H9 (cell line): ENCODE results near the gene HMX1. TPM values are rescaled to one million over a fixed set of nuclear protein-coding genes. Genes with fewer than 3 reads are reported as not detected.
A peak's percentile ranks its signal among the peaks of the same experiment; 100 is the strongest.

Experiments
- DNase-seq: peaks from one replicate; pipeline ENCODE4 v3.0.0-alpha.2; 2017
- H2AFZ ChIP-seq: one replicate; pipeline ENCODE4 v1.6.1; 2013; ENCODE audit warnings: mild to moderate bottlenecking, low read length, control low read depth, moderate library complexity
- H2AK5ac ChIP-seq: 2 replicates; pipeline ENCODE4 v1.6.1; 2013; ENCODE audit warnings: low read length, control low read depth, mixed read lengths; ENCODE audit not compliant: insufficient read length
- H2BK120ac ChIP-seq: one replicate; pipeline ENCODE4 v1.6.1; 2013; ENCODE audit warnings: low read depth, mild to moderate bottlenecking, low read length, control low read depth, inconsistent platforms; ENCODE audit not compliant: poor library complexity, severe bottlenecking
- H2BK12ac ChIP-seq: 2 replicates; pipeline ENCODE4 v1.6.1; 2013; ENCODE audit warnings: low read length, control low read depth, mixed read lengths, low read depth; ENCODE audit not compliant: insufficient read length
- H2BK15ac ChIP-seq: 2 replicates; pipeline ENCODE4 v1.6.1; 2013; ENCODE audit warnings: low read depth, low read length, control low read depth
- H2BK20ac ChIP-seq: one replicate; pipeline ENCODE4 v1.6.1; 2013; ENCODE audit warnings: low read depth, mild to moderate bottlenecking, low read length, control low read depth, inconsistent platforms; ENCODE audit not compliant: poor library complexity, severe bottlenecking
- H2BK5ac ChIP-seq: 2 replicates; pipeline ENCODE4 v1.6.1; 2013; ENCODE audit warnings: low read length, control low read depth, mixed read lengths; ENCODE audit not compliant: insufficient read length
- H3K14ac ChIP-seq: 2 replicates; pipeline ENCODE4 v1.6.1; 2013; ENCODE audit warnings: low read length, control low read depth; ENCODE audit not compliant: insufficient read depth
- H3K18ac ChIP-seq: 2 replicates; pipeline ENCODE4 v1.6.1; 2013; ENCODE audit warnings: low read depth, mild to moderate bottlenecking, mixed read lengths, low read length, control low read depth; ENCODE audit not compliant: insufficient read length
- H3K23ac ChIP-seq: 2 replicates; pipeline ENCODE4 v1.6.1; 2013; ENCODE audit warnings: low read length, control low read depth, mixed read lengths, low read depth; ENCODE audit not compliant: insufficient read length
- H3K23me2 ChIP-seq: 2 replicates; pipeline ENCODE4 v1.6.1; 2013; ENCODE audit warnings: low read depth, mild to moderate bottlenecking, mixed read lengths, low read length, control low read depth; ENCODE audit not compliant: insufficient read length, poor library complexity, severe bottlenecking
- H3K27ac ChIP-seq: 2 replicates; pipeline ENCODE4 v1.5.1; 2013; ENCODE audit warnings: low read length, control low read depth, mixed read lengths, low read depth; ENCODE audit not compliant: insufficient read length
- H3K27me3 ChIP-seq: 2 replicates; pipeline ENCODE4 v1.6.1; 2013; ENCODE audit warnings: low read length, control low read depth, inconsistent platforms; ENCODE audit not compliant: insufficient read depth
- H3K4ac ChIP-seq: 2 replicates; pipeline ENCODE4 v1.6.1; 2013; ENCODE audit warnings: low read depth, mild to moderate bottlenecking, control low read depth, inconsistent platforms, low read length, moderate library complexity
- H3K4me1 ChIP-seq: 2 replicates; pipeline ENCODE4 v1.6.1; 2013; ENCODE audit warnings: low read length, control low read depth, inconsistent platforms; ENCODE audit not compliant: insufficient read depth
- H3K4me2 ChIP-seq: 2 replicates; pipeline ENCODE4 v1.6.1; 2013; ENCODE audit warnings: low read length, control low read depth, mixed read lengths; ENCODE audit not compliant: insufficient read length, insufficient read depth
- H3K56ac ChIP-seq: 2 replicates; pipeline ENCODE4 v1.6.1; 2013; ENCODE audit warnings: low read depth, mild to moderate bottlenecking, mixed read lengths, low read length, control low read depth; ENCODE audit not compliant: insufficient read length
- H3K79me1 ChIP-seq: 2 replicates; pipeline ENCODE4 v1.6.1; 2013; ENCODE audit warnings: low read depth, mild to moderate bottlenecking, moderate library complexity, low read length, control low read depth, inconsistent platforms; ENCODE audit not compliant: insufficient read depth, poor library complexity, severe bottlenecking
- H3K79me2 ChIP-seq: 2 replicates; pipeline ENCODE4 v1.6.1; 2013; ENCODE audit warnings: low read length, control low read depth, inconsistent platforms; ENCODE audit not compliant: insufficient read depth
- H3K9ac ChIP-seq: 2 replicates; pipeline ENCODE4 v1.6.1; 2013; ENCODE audit warnings: low read length, control low read depth, mixed read lengths; ENCODE audit not compliant: insufficient read length; ENCODE audit errors: extremely low read depth
- H3K9me3 ChIP-seq: one replicate; pipeline ENCODE4 v1.6.1; 2013; ENCODE audit warnings: low read depth, low read length, inconsistent platforms; ENCODE audit not compliant: control insufficient read depth
- H3T11ph ChIP-seq: one replicate; pipeline ENCODE4 v1.6.1; 2013; ENCODE audit warnings: mild to moderate bottlenecking, low read length, control low read depth, inconsistent platforms
- H4K20me1 ChIP-seq: one replicate; pipeline ENCODE4 v1.6.1; 2013; ENCODE audit not compliant: control insufficient read depth, insufficient read length, insufficient read depth
- H4K5ac ChIP-seq: 2 replicates; pipeline ENCODE4 v1.6.1; 2013; ENCODE audit warnings: low read depth, mild to moderate bottlenecking, mixed read lengths, low read length, control low read depth; ENCODE audit not compliant: insufficient read length
- H4K8ac ChIP-seq: replicated peaks from 2 replicates; pipeline ENCODE4 v1.6.1; 2013; ENCODE audit warnings: low read length, control low read depth, mixed read lengths, low read depth; ENCODE audit not compliant: insufficient read length
- H4K91ac ChIP-seq: 2 replicates; pipeline ENCODE4 v1.6.1; 2013; ENCODE audit warnings: low read depth, mild to moderate bottlenecking, moderate library complexity, mixed read lengths, low read length, control low read depth; ENCODE audit not compliant: insufficient read length
- H3K27ac Mint-ChIP-seq, 3 experiments: 2 replicates in 2 of 3; 3 replicates in 1 of 3; pipeline ENCODE4 v1.8.0; 2020 to 2021; ENCODE audit warnings: mixed read lengths in 3 of 3, mild to moderate bottlenecking in 1 of 3, moderate library complexity in 1 of 3
- H3K27me3 Mint-ChIP-seq: 2 replicates; pipeline ENCODE4 v1.8.0; 2021; ENCODE audit warnings: low read depth, mild to moderate bottlenecking, moderate library complexity, mixed read lengths
- H3K36me3 Mint-ChIP-seq, 3 experiments: 2 replicates in 2 of 3; 3 replicates in 1 of 3; pipeline ENCODE4 v1.8.0; 2020 to 2021; ENCODE audit warnings: low read depth in 3 of 3, mixed read lengths in 3 of 3; ENCODE audit not compliant: insufficient read depth in 1 of 3
- H3K4me1 Mint-ChIP-seq, 2 experiments: 2 replicates each; pipeline ENCODE4 v1.8.0; 2020; ENCODE audit warnings: mixed read lengths in 2 of 2
- H3K4me3 Mint-ChIP-seq, 2 experiments: 2 replicates in 1 of 2; 3 replicates in 1 of 2; pipeline ENCODE4 v1.8.0; 2020 to 2021; ENCODE audit warnings: mild to moderate bottlenecking in 2 of 2, mixed read lengths in 2 of 2, moderate library complexity in 1 of 2
- H3K9me3 Mint-ChIP-seq, 2 experiments: 2 replicates in 1 of 2; 3 replicates in 1 of 2; pipeline ENCODE4 v1.8.0; 2020; ENCODE audit warnings: mild to moderate bottlenecking in 2 of 2, mixed read lengths in 2 of 2, moderate library complexity in 1 of 2
- CTCF ChIP-seq: fragments of 200-600 bp; sonication (generic); conservative IDR thresholded peaks from 3 replicates; pipeline ENCODE4 v1.8.0; 2021; ENCODE audit warnings: antibody characterized with exemption, mild to moderate bottlenecking
- WGBS: extraction: QIAGEN DNeasy Blood & Tissue Kit; methylation state at CpG from one replicate; pipeline ENCODE4 v1.1.7; 2013; ENCODE audit warnings: missing lambda C conversion rate, low lambda C conversion rate, mixed read lengths; ENCODE audit not compliant: insufficient read length; ENCODE audit errors: extremely low coverage; 5-methylcytosine and 5-hydroxymethylcytosine counted together
- total RNA-seq: library from RNA; stranded (reverse); gene quantifications from 2 replicates; pipeline ENCODE4 v1.2.1, GENCODE V29; 2021

Gene HMX1
- total RNA-seq, 1 experiment from 2014 or later = 0.26 TPM

GRCh38 chr4:8856835-8857621 lies 14.6 kb downstream of the HMX1 start:
- Histone ChIP-seq H3K18ac (no peak overlapping the region), H2BK120ac (no peak overlapping the region), H4K8ac (no peak overlapping the region), H2BK15ac (no peak overlapping the region), H3T11ph (no peak overlapping the region), H2BK5ac (no peak overlapping the region), H4K91ac (no peak overlapping the region), H2BK12ac (no peak overlapping the region), H3K27me3 (peaks cover 77% of the 10 kb centered on the region), H3K27ac (no peak overlapping the region), H3K9ac (no peak overlapping the region), H3K9me3 (no peaks in the 10 kb centered on the region), H3K56ac (no peak overlapping the region), H3K4ac (no peak overlapping the region), H3K14ac (no peak overlapping the region), H3K79me2 (no peaks in the 10 kb centered on the region), H3K79me1 (no peaks in the 10 kb centered on the region), H2AFZ (no peak overlapping the region), H3K4me2 (peak overlapping the region; percentile 32), H4K20me1 (no peaks in the 10 kb centered on the region), H3K23me2 (peaks cover 3% of the 10 kb centered on the region), H3K4me1 (no peaks in the 10 kb centered on the region), H4K5ac (no peak overlapping the region), H2BK20ac (no peak overlapping the region), H2AK5ac (no peak overlapping the region), H3K23ac (no peak overlapping the region)
- Mint-ChIP-seq H3K9me3 (peaks cover 0 to 4% of the 10 kb centered on the region in 2 experiments; a peak in 2 of 5 replicates), H3K27me3 (peaks cover 97% of the 10 kb centered on the region), H3K4me3 (peak overlapping the region; percentile 44 to 71), H3K4me1 (peaks cover 26 to 45% of the 10 kb centered on the region in 2 experiments), H3K36me3 (no peaks in the 10 kb centered on the region), H3K27ac (no peak overlapping the region; a peak in 1 of 7 replicates)
- no CpG with 5 or more reads among the region's 51 CpGs for WGBS
- TF ChIP-seq CTCF = no peak
- no peak for DNase-seq
